ENCODE results near the gene CCDC80. TPM values are rescaled to one million over a fixed set of nuclear protein-coding genes. Genes with fewer than 3 reads are reported as not detected.
A peak's percentile ranks its signal among the peaks of the same experiment; 100 is the strongest.

Gene CCDC80
- total RNA-seq, 1 experiment from 2014 or later, result 19.4 TPM

- H3K27me3 Mint-ChIP-seq (ENCODE audit: insufficient read depth, unreplicated experiment), result no peaks in the 10 kb centered on the region
- peaks cover 50% of the 10 kb centered on the region for H3K4me1 Mint-ChIP-seq (ENCODE audit: insufficient read depth, unreplicated experiment)
- no peak for TF ChIP-seq CTCF (IDR thresholded peaks at IDR 0.05; ENCODE audit: unreplicated experiment)
- no peaks in the 10 kb centered on the region for H3K36me3 Mint-ChIP-seq (ENCODE audit: insufficient read depth, unreplicated experiment)
- no TSS peak for BruUV-seq (replicated peaks)
- H3K9me3 Mint-ChIP-seq (ENCODE audit: unreplicated experiment), result no peaks in the 10 kb centered on the region
- no peak for DNase-seq (ENCODE audit: unreplicated experiment)
- intact Hi-C loops (cut with micrococcal nuclease), result no loop called here
- POLR2A ChIA-PET, result no interaction called here
- H3K27ac Mint-ChIP-seq (ENCODE audit: low read depth, unreplicated experiment), result peak overlapping the region; percentile 0
- CTCF ChIA-PET, result interaction anchor here (0.9 kb wide), 1 partner anchor 81 kb away, joined by 3 read pairs; no protein-coding TSS in a partner anchor
- no peak overlapping the region for H3K4me3 Mint-ChIP-seq (ENCODE audit: unreplicated experiment)
These were observed 8.5 kb upstream of the CCDC80 start for GRCh38 chr3:112649478-112649735.

- ChIA-PET CTCF (interaction anchor here (0.6 to 8.3 kb wide), 11 partner anchors 38 to 1910 kb away, joined by 3 to 103 read pairs (median 4); partner anchors contain the start of gene GTPBP8), POLR2A (interaction anchor here (0.8 to 1.4 kb wide), 4 partner anchors 24 to 344 kb away, joined by 3 to 4 read pairs (median 4); no protein-coding TSS in a partner anchor)
- intact Hi-C loops (cut with micrococcal nuclease), result no loop called here
- peaks cover 4% of the 10 kb centered on the region for H3K36me3 Mint-ChIP-seq (ENCODE audit: insufficient read depth, unreplicated experiment)
- TF ChIP-seq CTCF (IDR thresholded peaks at IDR 0.05; ENCODE audit: unreplicated experiment), result no peak
- peaks cover 48% of the 10 kb centered on the region for H3K4me1 Mint-ChIP-seq (ENCODE audit: insufficient read depth, unreplicated experiment)
- H3K4me3 Mint-ChIP-seq (ENCODE audit: unreplicated experiment), result no peak overlapping the region
- BruUV-seq (replicated peaks), result no TSS peak
- peak overlapping the region; percentile 5 for H3K27ac Mint-ChIP-seq (ENCODE audit: low read depth, unreplicated experiment)
- no peaks in the 10 kb centered on the region for H3K9me3 Mint-ChIP-seq (ENCODE audit: unreplicated experiment)
- H3K27me3 Mint-ChIP-seq (ENCODE audit: insufficient read depth, unreplicated experiment), result no peaks in the 10 kb centered on the region
- DNase-seq (ENCODE audit: unreplicated experiment), result peak; percentile 80
These were observed 6.2 kb upstream of the CCDC80 start for GRCh38 chr3:112647122-112647521.

- H3K9me3 Mint-ChIP-seq (ENCODE audit: unreplicated experiment), result no peaks in the 10 kb centered on the region
- peaks cover 46% of the 10 kb centered on the region for H3K4me1 Mint-ChIP-seq (ENCODE audit: insufficient read depth, unreplicated experiment)
- H3K36me3 Mint-ChIP-seq (ENCODE audit: insufficient read depth, unreplicated experiment), result peaks cover 4% of the 10 kb centered on the region
- POLR2A ChIA-PET, result interaction anchor here (0.8 to 1.4 kb wide), 4 partner anchors 25 to 345 kb away, joined by 3 to 4 read pairs (median 4); no protein-coding TSS in a partner anchor
- DNase-seq (ENCODE audit: unreplicated experiment), result no peak
- no peak for TF ChIP-seq CTCF (IDR thresholded peaks at IDR 0.05; ENCODE audit: unreplicated experiment)
- H3K27me3 Mint-ChIP-seq (ENCODE audit: insufficient read depth, unreplicated experiment), result no peaks in the 10 kb centered on the region
- H3K27ac Mint-ChIP-seq (ENCODE audit: low read depth, unreplicated experiment), result peak overlapping the region; percentile 5
- BruUV-seq (replicated peaks), result no TSS peak
- intact Hi-C loops (cut with micrococcal nuclease), result no loop called here
- no peak overlapping the region for H3K4me3 Mint-ChIP-seq (ENCODE audit: unreplicated experiment)
- CTCF ChIA-PET, result interaction anchor here (0.6 to 8.3 kb wide), 10 partner anchors 39 to 1910 kb away, joined by 3 to 103 read pairs (median 4); partner anchors contain the start of gene GTPBP8
These were observed 5.7 kb upstream of the CCDC80 start for GRCh38 chr3:112646623-112647022.

GRCh38 chr3:112644453-112644852 is 3.5 kb upstream of the CCDC80 start:
- POLR2A ChIA-PET, result interaction anchor here (1.0 to 2.0 kb wide), 3 partner anchors 32 to 169 kb away, joined by 3 to 6 read pairs (median 5); no protein-coding TSS in a partner anchor
- H3K9me3 Mint-ChIP-seq (ENCODE audit: unreplicated experiment), result no peaks in the 10 kb centered on the region
- no peak overlapping the region for H3K4me3 Mint-ChIP-seq (ENCODE audit: unreplicated experiment)
- intact Hi-C loops (cut with micrococcal nuclease), result loop anchor here (5.0 kb wide), 1 partner anchor 643 kb away; no protein-coding TSS in a partner anchor
- H3K27me3 Mint-ChIP-seq (ENCODE audit: insufficient read depth, unreplicated experiment), result no peaks in the 10 kb centered on the region
- no peak for DNase-seq (ENCODE audit: unreplicated experiment)
- no peak overlapping the region for H3K27ac Mint-ChIP-seq (ENCODE audit: low read depth, unreplicated experiment)
- no peak for TF ChIP-seq CTCF (IDR thresholded peaks at IDR 0.05; ENCODE audit: unreplicated experiment)
- CTCF ChIA-PET, result interaction anchor here (0.5 to 8.3 kb wide), 12 partner anchors 9 to 343 kb away, joined by 3 to 193 read pairs (median 32); no protein-coding TSS in a partner anchor
- no TSS peak for BruUV-seq (replicated peaks)
- peaks cover 4% of the 10 kb centered on the region for H3K36me3 Mint-ChIP-seq (ENCODE audit: insufficient read depth, unreplicated experiment)
- H3K4me1 Mint-ChIP-seq (ENCODE audit: insufficient read depth, unreplicated experiment), result peaks cover 38% of the 10 kb centered on the region
